Brain microvascular endothelial cell (primary cell): Measurements from ENCODE around the gene ST3GAL2.

Source experiments
- DNase-seq: peaks from one replicate; pipeline ENCODE4 v3.0.0-alpha.2; 2020
- H3K27ac ChIP-seq: fragments of 250-450 bp; sonication (Bioruptor Pico); 2 replicates; pipeline ENCODE4 v1.5.1; 2020; ENCODE audit warnings: mild to moderate bottlenecking, moderate library complexity
- H3K27me3 ChIP-seq: fragments of 250-450 bp; sonication (Bioruptor Pico); replicated peaks from 2 replicates; pipeline ENCODE4 v1.5.1; 2020; ENCODE audit warnings: mild to moderate bottlenecking
- H3K36me3 ChIP-seq: fragments of 250-450 bp; sonication (Bioruptor Pico); replicated peaks from 2 replicates; pipeline ENCODE4 v1.5.1; 2020; ENCODE audit warnings: mild to moderate bottlenecking
- H3K4me3 ChIP-seq: 2 replicates; pipeline ENCODE4 v1.5.1; 2011; ENCODE audit warnings: low read depth, mild to moderate bottlenecking, control low read depth, low read length, moderate library complexity
- in situ Hi-C: cut with HindIII; loops from 2 replicates; pipeline ENCODE4 v1.10.0; 2017; ENCODE audit warnings: low sequenced_read_pairs, low pct_ligation_motif_present
- TF ChIP-seq, protein P1 (sequence below): IDR thresholded peaks from 2 replicates; pipeline ENCODE4 v1.5.1; 2011; ENCODE audit warnings: low read depth, mild to moderate bottlenecking, moderate library complexity, low read length, control low read depth, inconsistent platforms; ENCODE audit errors: missing control alignments

The ST3GAL2 gene

DNA sequence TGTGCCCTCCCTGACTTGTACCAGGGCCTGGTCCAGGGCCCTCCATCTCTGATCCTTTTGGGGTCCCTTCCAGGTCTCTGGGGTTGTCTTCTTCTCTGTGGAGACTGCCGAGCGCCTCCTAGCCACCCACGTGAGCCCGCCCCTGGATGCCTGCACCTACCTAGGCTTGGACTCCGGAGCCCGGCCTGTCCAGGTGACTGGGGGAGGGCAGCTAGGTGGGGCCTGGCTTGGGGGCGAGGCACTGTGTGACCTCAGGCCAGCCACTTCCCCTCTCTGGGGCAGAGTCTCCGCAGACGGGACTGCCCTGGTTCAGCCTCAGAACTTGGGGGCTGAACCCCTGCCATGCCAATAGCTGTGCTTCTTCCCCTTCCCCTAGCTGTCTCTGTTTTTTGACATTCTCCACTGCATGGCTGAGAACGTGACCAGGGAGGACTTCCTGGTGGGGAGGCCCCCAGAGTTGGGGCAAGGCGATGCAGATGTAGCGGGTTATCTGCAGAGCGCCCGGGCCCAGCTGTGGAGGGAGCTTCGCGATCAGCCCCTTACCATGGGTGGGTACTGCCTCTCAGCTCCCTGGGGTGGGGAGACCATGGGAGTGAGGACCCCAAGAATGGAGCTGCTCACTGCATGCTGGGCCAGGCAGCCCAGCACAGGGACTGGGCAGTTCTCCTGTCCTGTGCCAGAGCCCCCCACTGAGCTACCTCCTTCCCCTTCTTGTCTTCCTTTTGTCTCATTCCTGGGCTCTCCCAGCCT, 30.1 kb upstream of the ST3GAL2 start:
- Histone ChIP-seq H3K36me3 (no peaks in the 10 kb centered on the region), H3K27ac (no peak overlapping the region), H3K27me3 (no peaks in the 10 kb centered on the region), H3K4me3 (no peak overlapping the region)
- TF ChIP-seq, protein P1, sequence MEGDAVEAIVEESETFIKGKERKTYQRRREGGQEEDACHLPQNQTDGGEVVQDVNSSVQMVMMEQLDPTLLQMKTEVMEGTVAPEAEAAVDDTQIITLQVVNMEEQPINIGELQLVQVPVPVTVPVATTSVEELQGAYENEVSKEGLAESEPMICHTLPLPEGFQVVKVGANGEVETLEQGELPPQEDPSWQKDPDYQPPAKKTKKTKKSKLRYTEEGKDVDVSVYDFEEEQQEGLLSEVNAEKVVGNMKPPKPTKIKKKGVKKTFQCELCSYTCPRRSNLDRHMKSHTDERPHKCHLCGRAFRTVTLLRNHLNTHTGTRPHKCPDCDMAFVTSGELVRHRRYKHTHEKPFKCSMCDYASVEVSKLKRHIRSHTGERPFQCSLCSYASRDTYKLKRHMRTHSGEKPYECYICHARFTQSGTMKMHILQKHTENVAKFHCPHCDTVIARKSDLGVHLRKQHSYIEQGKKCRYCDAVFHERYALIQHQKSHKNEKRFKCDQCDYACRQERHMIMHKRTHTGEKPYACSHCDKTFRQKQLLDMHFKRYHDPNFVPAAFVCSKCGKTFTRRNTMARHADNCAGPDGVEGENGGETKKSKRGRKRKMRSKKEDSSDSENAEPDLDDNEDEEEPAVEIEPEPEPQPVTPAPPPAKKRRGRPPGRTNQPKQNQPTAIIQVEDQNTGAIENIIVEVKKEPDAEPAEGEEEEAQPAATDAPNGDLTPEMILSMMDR: no peak
- in situ Hi-C loops: no loop called here
- no peak for DNase-seq

DNA sequence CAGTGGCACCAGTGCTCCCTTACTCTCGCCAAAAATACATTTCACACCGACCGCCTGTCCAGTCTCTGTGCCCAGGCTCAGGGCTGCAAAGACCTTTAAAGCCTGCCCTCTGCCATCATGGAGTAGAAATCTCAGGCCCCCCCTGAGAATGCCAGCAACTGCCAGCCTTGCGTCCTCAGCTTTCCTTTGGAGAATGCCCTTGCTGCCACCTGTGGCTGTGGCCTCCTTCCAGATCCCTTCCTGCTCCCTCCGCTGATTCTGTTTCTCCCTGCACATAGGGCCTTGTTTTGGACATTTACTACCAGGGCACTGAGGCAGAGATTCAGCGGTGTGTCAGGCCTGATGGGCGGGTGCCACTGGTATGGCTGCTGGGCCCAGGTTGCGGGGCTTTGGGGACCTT, 28.7 kb upstream of the ST3GAL2 start:
- no peak for DNase-seq
- H3K4me3 ChIP-seq: no peak overlapping the region
- H3K27ac ChIP-seq: no peak overlapping the region
- no peaks in the 10 kb centered on the region for H3K27me3 ChIP-seq
- TF ChIP-seq, protein P1: no peak
- H3K36me3 ChIP-seq: peaks cover 3% of the 10 kb centered on the region
- in situ Hi-C loops: no loop called here

DNA sequence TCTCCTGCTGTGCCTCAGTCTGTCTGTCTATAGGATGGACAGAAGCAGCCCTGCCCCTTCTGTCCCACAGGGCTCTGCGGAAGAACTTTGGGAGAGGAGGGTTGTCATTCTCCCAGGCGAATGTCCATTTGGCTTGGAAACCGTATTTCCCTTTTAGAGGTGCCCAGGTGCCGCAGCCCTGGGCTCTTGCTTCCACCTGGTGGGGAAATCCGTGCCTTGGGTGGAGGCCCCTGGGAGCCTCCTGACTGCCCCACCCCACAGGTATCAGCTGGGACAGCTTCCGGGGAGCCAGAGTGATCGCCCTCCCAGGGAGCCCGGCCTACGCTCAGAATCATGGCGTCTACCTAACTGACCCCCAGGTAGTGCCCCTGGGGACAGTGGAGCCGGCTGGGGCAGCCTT, 28.2 kb upstream of the ST3GAL2 start:
- no peak for DNase-seq
- TF ChIP-seq, protein P1: peak; percentile 3
- Histone ChIP-seq H3K27me3 (no peaks in the 10 kb centered on the region), H3K27ac (no peak overlapping the region), H3K4me3 (no peak overlapping the region), H3K36me3 (peaks cover 3% of the 10 kb centered on the region)
- in situ Hi-C loops: no loop called here

DNA sequence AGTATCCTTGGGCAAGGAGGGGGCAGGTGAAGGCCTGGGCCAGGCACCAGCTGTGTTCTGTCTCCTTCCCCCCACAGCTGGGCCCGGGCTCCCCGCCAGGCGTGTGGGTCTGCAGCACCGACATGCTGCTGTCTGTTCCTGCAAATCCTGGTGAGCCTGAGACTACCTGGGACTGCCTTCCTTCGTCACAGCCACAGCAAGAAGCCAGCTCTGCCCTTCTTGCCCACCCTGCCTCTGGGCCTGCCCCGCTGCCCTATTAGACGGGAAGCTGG, 27.8 kb upstream of the ST3GAL2 start:
- TF ChIP-seq, protein P1: no peak
- no peak for DNase-seq
- H3K4me3 ChIP-seq: no peak overlapping the region

DNA sequence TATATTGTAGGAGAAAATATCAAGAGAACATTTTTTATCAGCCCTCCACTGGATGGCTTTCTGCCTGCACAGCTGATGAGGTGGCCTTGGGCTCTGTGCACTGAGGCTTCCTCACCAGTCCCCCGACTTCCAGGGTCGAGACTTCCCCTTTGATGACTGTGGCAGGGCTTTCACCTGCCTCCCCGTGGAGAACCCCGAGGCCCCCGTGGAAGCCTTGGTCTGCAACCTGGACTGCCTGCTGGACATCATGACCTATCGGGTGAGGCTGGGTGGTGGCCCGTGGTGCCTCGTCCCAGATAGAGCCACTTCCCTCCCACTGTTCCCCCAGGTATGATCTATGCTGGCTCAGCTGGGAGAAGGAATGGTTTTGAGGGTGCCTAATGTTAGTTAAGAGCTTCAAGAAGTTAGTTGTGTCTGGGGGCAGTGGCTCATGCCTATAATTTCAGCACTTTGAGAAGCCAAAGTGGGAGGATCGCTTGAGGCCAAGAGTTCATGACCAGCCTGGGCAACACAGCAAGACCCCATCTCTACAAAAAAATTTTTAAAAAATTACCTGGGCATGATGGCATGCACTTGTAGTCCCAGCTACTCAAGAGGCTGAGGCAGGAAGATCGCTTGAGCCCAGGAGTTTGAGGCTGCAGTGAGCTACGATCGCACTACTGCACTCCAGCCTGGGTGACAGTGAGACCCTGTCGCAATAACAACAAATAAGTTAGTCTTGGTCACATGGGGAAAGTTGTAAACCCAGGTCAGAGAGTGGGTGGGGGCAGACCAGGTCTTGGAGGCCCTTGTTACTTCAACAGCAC, 27.3 kb upstream of the ST3GAL2 start:
- no peaks in the 10 kb centered on the region for H3K27me3 ChIP-seq
- peaks cover 3% of the 10 kb centered on the region for H3K36me3 ChIP-seq
- DNase-seq: no peak
- H3K27ac ChIP-seq: no peak overlapping the region
- TF ChIP-seq, protein P1: no peak
- in situ Hi-C loops: no loop called here
- H3K4me3 ChIP-seq: no peak overlapping the region

More for the DNA sequence above, 27.8 kb upstream of the ST3GAL2 start:
- H3K27me3 ChIP-seq: no peaks in the 10 kb centered on the region
- in situ Hi-C loops: no loop called here
- peaks cover 3% of the 10 kb centered on the region for H3K36me3 ChIP-seq
- H3K27ac ChIP-seq: no peak overlapping the region
